Left hindlimb (tissue), 1 donor: ENCODE measurements around the gene IFNGR2.
A peak's percentile ranks its signal among the peaks of the same experiment; 100 is the strongest.
"Not testable (repeated sequence)": the region's sequence is repeated elsewhere in the genome, so short reads cannot be mapped to it uniquely, and the experiment has no call there.

Experiments
- DNase-seq: peaks from one replicate; pipeline ENCODE4 v3.0.0-alpha.2; 2018

Gene IFNGR2

GRCh38 chr21:33378081-33378480 is 25.1 kb upstream of the IFNGR2 start:
- no peak for DNase-seq

DNA sequence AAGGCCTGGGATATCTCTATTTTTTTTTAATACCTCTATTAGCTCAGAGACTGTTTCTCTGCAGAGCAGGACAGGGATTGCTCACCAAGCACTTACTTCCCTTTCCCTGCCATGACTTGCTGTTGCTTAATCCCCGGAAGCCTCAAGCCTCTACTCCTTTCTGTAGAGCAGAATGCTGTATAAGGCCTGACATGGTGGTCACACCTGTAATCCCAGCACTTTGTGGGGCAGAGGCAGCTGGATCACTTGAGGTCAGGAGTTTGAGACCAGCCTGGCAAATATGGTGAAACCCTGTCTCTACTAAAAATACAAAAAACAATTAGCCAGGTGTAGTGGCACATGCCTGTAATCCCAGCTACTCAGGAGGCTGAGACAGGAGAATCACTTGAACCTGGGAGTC is 23.3 kb upstream of the IFNGR2 start:
- DNase-seq = not testable (repeated sequence)

GRCh38 chr21:33380483-33380998 is 22.7 kb upstream of the IFNGR2 start:
- DNase-seq = peak; percentile 84

DNA sequence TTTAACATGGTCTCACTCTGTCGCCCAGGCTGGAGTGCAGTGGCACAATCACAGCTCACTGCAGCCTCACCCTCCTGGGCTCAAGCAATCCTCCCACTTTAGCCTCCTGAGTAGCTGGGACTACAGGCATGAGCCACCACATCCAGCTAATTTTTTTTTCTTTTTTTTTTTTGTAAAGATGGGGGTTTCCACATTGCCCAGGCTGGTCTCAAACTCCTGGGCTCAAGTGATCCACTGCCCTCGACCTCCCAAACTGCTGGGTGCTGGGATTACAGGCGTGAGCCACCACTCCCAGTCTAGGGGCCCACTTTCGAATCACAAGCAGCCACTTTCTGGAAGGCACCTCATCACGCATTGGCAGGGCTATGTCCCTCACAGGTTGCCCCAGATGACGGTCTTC is 21.8 kb upstream of the IFNGR2 start:
- not testable (repeated sequence) for DNase-seq

DNA sequence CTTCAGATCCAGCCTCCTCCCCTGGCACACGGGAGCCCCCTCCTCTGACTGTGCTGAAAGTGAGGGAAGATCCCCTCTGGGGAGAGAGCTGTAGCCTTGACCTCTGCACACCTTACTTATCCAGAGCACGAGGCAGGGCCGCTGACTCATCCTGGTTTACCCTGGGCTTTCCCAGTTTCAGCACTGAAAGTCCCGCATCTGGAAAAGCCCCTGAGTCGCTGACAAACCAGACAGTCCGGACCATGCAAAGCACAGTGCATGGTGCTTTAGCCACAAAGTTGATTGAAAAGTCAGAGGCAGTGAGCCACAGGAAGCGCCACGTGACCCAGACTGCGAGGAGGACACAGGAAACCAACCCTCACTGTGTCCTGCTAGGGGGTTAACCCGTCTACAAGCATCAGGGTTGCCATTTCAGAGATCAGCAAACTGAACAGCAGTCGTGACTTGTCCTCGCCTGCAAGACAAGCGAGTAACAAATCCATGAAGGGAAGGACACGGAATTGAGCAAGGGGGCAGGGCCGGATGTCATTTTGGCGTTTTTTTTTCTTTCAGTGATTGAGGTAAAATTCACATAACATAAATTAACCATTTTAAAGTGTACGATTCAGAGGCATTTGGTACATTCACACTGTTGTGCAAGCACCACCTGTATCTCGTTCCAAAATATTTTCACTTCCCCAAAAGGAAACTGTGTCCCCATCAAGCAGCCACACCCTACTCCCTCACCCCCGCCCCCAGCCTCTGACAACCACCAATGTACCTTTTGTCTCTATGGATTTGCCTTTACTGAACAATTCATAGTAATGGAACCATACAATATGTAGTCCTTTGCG is 19.9 kb upstream of the IFNGR2 start:
- peak; percentile 54 for DNase-seq

DNA sequence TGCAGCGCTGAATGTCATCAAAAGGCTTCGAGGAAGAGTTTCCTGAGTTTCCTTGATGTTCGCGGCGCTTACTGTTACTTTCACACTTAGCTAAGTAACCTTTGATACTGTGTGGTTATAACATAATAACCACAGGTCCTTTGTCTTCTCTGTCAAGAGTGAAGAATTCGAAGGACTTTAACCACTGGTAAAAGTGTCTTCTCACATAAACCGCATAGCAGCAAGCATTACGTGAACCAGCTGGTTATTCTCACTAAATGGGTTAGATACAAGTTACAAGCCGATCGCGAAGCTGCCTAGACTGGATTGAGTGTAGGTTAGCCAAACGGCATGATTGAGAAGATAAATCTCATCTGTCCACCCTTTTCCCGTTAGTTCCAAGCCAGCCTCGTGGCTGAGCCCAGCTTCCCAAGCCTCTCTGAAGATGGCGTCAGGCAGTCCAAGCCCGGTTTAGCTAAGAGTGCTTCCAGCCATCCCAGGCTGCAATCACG is 18.3 kb upstream of the IFNGR2 start:
- no peak for DNase-seq

- DNase-seq = no peak
Measured at GRCh38 chr21:33386222-33386784, 16.9 kb upstream of the IFNGR2 start.

DNA sequence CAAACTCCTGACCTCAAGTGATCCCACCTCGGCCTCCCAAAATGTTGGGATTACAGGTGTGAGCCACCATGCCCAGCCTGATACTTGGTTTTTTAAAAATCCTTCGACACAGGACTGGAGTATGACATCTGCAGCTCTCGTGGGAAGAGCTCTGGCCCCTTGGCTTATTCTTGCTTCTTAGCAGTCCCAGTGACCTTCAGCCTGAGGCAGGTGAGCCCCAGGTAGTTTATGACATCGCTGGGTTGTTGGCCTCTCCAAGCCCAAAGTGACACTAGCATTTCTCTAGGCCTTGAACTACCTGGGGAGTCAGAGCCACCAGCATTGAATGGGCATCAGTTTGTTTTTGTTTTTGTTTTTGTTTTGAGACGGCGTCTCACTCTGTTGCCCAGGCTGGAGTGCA is 15.9 kb upstream of the IFNGR2 start:
- DNase-seq = no peak

- DNase-seq = no peak
Measured at GRCh38 chr21:33388188-33388587, 15.0 kb upstream of the IFNGR2 start.

DNA sequence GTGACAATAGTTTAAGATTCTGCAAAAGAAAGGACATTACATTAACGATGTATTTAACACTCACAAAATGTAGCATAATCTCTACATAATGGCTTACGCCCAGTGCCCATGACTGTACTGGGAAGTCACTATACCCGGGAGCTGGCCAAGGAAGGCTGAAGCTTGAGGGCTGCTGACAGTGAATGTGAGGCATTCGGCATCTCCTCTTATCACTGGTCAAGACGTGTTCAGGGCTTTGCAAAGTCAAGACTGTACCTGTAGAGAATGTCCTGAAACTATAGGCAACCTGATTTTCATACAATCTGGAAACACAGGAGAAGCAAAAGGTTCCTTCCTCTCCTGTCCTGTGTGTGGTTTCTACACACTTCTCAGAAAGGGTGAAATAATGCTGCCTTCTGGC is 12.7 kb upstream of the IFNGR2 start:
- no peak for DNase-seq

GRCh38 chr21:33391656-33392055 is 11.6 kb upstream of the IFNGR2 start:
- DNase-seq = no peak

GRCh38 chr21:33392284-33392985 is 10.8 kb upstream of the IFNGR2 start:
- DNase-seq = no peak

DNA sequence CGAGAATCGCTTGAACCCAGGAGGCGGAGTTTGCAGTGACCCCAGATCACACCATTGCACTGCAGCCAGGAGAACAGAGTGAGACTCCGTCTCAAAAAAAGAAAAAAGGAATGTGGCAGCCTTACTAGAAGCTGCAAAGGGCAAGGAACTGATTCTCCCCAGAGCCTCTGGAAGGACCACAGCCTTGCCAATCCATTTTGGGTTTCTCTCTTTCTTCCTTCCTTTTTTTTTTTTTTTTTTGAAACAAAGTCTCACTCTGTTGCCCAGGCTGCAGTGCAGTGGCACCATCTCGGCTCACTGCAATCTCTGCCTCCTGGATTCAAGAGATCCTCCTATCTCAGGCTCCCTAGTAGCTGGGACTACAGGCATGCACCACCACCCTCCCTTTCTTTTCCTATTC is 9.9 kb upstream of the IFNGR2 start:
- DNase-seq = no peak

DNA sequence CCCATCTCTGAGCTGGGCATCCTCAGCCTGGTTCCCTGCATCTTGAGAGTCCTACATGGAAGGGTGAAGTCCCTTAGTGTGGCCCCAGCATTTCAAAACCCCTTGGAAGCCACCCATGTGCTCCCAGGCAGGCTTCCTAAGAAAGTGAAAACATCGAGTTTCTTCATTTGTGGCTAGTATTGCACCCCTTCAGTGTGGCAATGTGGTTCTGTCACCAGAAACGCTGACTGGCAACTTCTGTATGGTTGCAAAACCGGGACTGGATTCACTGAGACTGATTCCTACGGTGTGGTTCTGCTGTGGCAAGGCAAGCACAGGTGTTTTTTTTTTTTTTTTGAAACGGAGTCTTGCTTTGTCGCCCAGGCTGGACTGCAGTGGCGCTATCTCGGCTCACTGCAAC is 9.0 kb upstream of the IFNGR2 start:
- DNase-seq = no peak

DNA sequence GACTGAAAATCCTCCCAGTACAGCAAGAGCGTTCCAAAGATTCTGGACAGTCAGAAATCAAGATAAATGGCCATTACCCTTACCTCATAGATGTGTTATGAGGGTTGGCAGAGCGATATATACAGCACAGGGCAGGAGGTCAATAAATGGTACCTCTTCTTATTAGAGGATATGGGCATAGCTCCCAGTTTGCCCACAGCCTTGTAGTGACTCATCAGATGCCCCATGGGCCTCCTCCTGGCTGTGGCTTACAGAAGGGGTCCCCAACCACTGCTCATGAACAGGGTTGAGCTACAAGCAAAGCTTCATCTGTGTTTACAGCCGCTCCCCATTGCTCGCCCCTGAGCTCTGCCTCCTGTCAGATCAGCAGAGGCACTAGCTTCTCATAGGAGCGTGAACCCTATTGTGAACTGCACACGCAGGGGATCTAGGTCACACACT is 7.3 kb upstream of the IFNGR2 start:
- no peak for DNase-seq

DNA sequence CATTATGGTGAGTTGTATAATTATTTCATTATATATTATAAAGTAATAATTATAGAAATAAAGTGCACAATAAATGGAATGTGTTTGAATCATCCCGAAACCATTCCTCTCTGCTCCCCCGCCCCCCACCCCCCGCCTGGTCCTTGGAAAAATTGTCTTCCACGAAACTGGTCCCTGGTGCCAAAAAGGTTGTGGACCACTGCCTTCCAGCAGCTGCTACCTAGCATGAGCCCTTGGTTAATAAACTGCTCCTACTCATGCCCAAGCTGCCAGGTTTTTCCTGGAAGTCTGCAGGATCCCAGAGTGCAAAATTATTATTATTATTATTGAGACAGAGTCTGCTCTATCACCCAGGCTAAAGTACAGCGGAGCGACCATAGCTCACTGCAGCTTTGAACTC is 6.8 kb upstream of the IFNGR2 start:
- DNase-seq = no peak

- DNase-seq = no peak
Measured at GRCh38 chr21:33396951-33397350, 6.3 kb upstream of the IFNGR2 start.

GRCh38 chr21:33397717-33398116 is 5.5 kb upstream of the IFNGR2 start:
- DNase-seq = no peak

GRCh38 chr21:33398361-33398760 is 4.9 kb upstream of the IFNGR2 start:
- no peak for DNase-seq

DNA sequence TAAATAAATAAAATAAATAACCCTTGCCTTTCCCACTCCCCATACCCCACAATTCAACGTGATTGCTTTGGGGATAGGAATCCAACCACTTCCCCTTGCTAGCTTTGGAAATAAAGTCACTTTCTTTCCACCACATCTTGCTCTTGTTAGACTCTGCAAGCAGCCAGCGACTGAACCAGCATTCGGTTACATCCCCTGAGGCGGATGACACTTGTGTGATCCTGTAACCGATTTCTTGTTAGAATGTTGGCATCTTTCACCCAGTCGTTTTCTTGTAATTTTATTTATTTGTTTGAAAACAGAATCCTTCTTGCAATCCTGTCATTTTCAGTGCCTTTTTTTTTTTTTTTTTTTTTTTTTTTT is 1.6 kb upstream of the IFNGR2 start:
- DNase-seq = no peak

DNA sequence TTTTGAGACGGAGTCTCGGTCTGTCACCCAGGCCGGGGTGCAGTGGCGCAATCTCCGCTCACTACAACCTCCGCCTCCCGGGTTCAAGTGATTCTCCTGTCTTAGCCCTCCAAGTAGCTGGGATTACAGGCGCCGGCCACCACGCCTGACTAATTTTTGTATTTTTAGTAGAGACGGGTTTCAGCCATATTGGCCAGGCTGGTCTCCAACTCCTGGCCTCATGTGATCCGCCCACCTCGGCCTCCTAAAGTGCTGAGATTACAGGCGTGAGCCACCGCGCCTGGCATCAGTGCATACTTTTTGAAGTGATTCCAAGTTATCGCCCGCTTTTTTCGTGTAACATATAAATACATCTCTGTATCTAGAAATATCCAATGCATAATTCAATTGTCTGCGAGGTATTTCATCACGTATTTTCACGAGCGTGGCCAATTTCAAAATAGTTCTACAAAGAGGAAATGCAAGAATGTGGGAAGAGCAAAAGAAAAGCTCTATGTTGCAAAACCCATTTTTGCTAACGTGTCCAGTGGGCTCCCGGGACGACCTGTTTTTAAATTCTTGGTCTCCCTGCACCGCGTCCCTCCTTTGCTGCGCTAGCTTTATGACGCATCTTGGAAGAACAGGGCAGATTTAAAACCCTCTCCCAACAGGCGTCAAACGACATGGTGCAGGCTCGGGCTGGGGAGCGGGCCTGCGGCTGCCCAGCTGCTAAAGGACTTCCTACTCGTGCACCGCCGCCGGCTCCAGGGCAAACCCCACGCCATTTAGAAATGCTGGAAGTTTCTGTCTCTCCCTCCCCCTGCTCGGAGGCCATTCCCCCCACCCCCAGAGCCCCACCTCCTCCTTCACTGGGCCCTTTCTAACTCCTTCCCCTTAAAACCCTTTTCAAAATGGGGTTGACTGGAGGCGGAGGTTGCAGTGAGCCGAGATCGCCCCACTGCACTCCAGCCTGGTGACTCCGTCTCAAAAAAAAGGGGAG is 923 bp upstream of the IFNGR2 start:
- DNase-seq = peak; percentile 85

DNA sequence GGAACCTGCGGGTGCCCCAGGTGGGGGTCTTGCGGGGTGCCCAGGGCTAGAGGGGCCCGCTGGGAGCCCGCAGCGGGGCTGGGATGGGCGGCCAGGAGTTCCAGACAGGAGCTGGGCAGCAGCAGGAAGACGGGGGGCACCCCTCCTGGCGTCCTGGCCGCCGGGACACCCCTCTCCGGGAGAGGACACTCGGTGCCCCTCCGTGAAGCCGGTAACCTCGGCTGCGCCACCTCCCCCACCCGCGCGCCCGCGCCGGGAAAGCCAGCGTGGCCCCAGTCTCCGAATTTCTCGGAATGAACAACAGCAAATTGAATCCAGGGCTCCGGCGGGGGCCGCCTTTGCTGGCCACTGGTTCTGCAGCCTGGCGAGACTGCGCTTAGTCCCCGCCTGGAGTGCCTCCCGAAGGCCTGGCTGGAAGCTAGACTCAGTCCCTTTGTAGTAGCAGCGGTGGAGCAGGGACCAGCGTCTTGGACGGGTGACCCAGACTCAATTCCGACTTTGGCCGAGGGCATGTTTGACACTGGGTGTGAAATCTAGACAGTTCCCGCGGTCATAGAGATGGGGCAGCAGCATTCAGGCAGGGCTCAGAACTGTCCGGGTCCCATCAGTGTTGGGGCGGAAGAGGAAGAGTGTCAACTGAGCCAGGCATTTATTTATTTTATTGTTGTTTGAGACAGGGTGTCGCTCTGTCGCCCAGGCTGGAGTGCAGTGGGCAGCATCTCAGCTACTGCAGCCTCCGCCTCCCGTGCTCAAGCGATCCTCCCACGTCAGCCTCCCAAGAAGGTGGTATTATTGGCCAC is 773 bp downstream of the IFNGR2 start:
- DNase-seq = peak; percentile 81
